ENCODE data around the gene TMED9. TPM values are rescaled to one million over a fixed set of nuclear protein-coding genes. Genes with fewer than 3 reads are reported as not detected.

The TMED9 gene
- total RNA-seq, 1 experiment from 2014 or later, result 62.2 TPM

Other genes starting within 250 kb of the TMED9 start
- 273 and 306 TPM in 2 replicates for gene LMAN2, start 240.5 kb upstream of the TMED9 start, total RNA-seq (2014; rRNA removed; shearing (Covaris generic))
- gene RGS14, start 234.3 kb upstream of the TMED9 start, total RNA-seq (2014; rRNA removed; shearing (Covaris generic)), result 4.6 and 10.2 TPM in 2 replicates
- not detected in 2 replicates for gene SLC34A1, start 207.8 kb upstream of the TMED9 start, total RNA-seq (2014; rRNA removed; shearing (Covaris generic))
- gene PFN3, start 191.5 kb upstream of the TMED9 start, total RNA-seq (2014; rRNA removed; shearing (Covaris generic)), result not detected in 2 replicates
- gene F12, start 182.6 kb upstream of the TMED9 start, total RNA-seq (2014; rRNA removed; shearing (Covaris generic)), result 0.12 and 0.59 TPM in 2 replicates
- 26.9 and 27.4 TPM in 2 replicates for gene GRK6, start 165.5 kb upstream of the TMED9 start, total RNA-seq (2014; rRNA removed; shearing (Covaris generic))
- 13.9 and 20.8 TPM in 2 replicates for gene PRR7, start 145.4 kb upstream of the TMED9 start, total RNA-seq (2014; rRNA removed; shearing (Covaris generic))
- 29.7 and 39.5 TPM in 2 replicates for gene DBN1, start 118.6 kb upstream of the TMED9 start, total RNA-seq (2014; rRNA removed; shearing (Covaris generic))
- 88.4 and 93.8 TPM in 2 replicates for gene PDLIM7, start 94.6 kb upstream of the TMED9 start, total RNA-seq (2014; rRNA removed; shearing (Covaris generic))
- 0.49 TPM in 1 of 2 replicates, not detected in the other for gene DOK3, start 82.4 kb upstream of the TMED9 start, total RNA-seq (2014; rRNA removed; shearing (Covaris generic))
- 74.2 and 87.6 TPM in 2 replicates for gene DDX41, start 75.2 kb upstream of the TMED9 start, total RNA-seq (2014; rRNA removed; shearing (Covaris generic))
- gene FAM193B, start 37.6 kb upstream of the TMED9 start, total RNA-seq (2014; rRNA removed; shearing (Covaris generic)), result 11.6 and 11.8 TPM in 2 replicates
- 12.6 and 17.7 TPM in 2 replicates for gene B4GALT7, start 7.9 kb downstream of the TMED9 start, total RNA-seq (2014; rRNA removed; shearing (Covaris generic))
- not detected in 2 replicates for gene FAM153A, start 190.7 kb downstream of the TMED9 start, total RNA-seq (2014; rRNA removed; shearing (Covaris generic))